HepG2 (cell line): ENCODE data around the gene ZNF813. TPM values are rescaled to one million over a fixed set of nuclear protein-coding genes. Genes with fewer than 3 reads are reported as not detected.

Experiments used
- ATAC-seq: fragments of 200-7000 bp; cut with Tn5 transposase; 3 replicates; pipeline ENCODE4 v1.9.1; 2020; ENCODE audit warnings: mild to moderate bottlenecking, moderate library complexity
- BruUV-seq: library from RNA; stranded (reverse); fragments of 400-500 nt; replicated peaks from 2 replicates; lab custom pipeline; 2021; lab: Mats Ljungman, UMichigan
- CTCF ChIA-PET: fragments of 300-600 bp; formaldehyde crosslinking; extraction: SDS; loops from one replicate; lab custom pipeline; 2021; ENCODE audit warnings: low total read pairs, inconsistent platforms, low intra/inter-chr PET ratio; lab: Yijun Ruan, JAX
- POLR2A ChIA-PET: fragments of 350-600 bp; sonication (Branson Sonifier 250); formaldehyde crosslinking; loops from one replicate; lab custom pipeline; 2020; ENCODE audit warnings: antibody characterized with exemption, inconsistent platforms; lab: Yijun Ruan, JAX
- DNase-seq: peaks from one replicate; pipeline ENCODE4 v3.0.0-alpha.2; 2015; ENCODE audit warnings: low spot score
- FAIRE-seq: peaks from 3 replicates; lab custom pipeline; 2011; peaks lifted over from hg19 to GRCh38; lab: Jason Lieb, UNC
- H2AFZ ChIP-seq: one replicate; pipeline ENCODE4 v1.6.1; 2011; ENCODE audit warnings: low read length, inconsistent platforms
- H3K27ac ChIP-seq: fragments of 300-600 bp; 3 replicates; pipeline ENCODE4 v1.8.0; 2011; ENCODE audit warnings: mixed run types, mild to moderate bottlenecking, mixed read lengths, low read length, inconsistent platforms; ENCODE audit not compliant: insufficient read depth; ENCODE audit errors: extremely low read length
- H3K27me3 ChIP-seq, 2 experiments: fragments of 200-600 bp in 1 of 2; 2 replicates in 1 of 2; 3 replicates in 1 of 2; pipeline versions ENCODE4 v1.6.0 to v1.8.0; 2011; ENCODE audit warnings: low read length in 2 of 2, mild to moderate bottlenecking in 2 of 2, moderate library complexity in 2 of 2, inconsistent platforms in 1 of 2; ENCODE audit not compliant: insufficient read depth in 2 of 2, control insufficient read depth in 1 of 2
- H3K36me3 ChIP-seq, 2 experiments: fragments of 200-600 bp in 1 of 2; replicated peaks in 1 of 2; 2 replicates in 1 of 2; 3 replicates in 1 of 2; pipeline versions ENCODE4 v1.5.1 to v1.8.0; 2011; ENCODE audit warnings: low read length in 2 of 2, inconsistent platforms in 1 of 2; ENCODE audit not compliant: insufficient read depth in 2 of 2, control insufficient read depth in 1 of 2
- H3K4me1 ChIP-seq: 2 replicates; pipeline ENCODE4 v1.5.1; 2012; ENCODE audit warnings: low read length, inconsistent platforms; ENCODE audit not compliant: insufficient read depth
- H3K4me2 ChIP-seq: 2 replicates; pipeline ENCODE4 v1.6.0; 2011; ENCODE audit warnings: low read depth, low read length, inconsistent platforms
- H3K4me3 ChIP-seq, 3 experiments: fragments of 200-600 bp in 1 of 3; sonication (generic), shearing (Covaris generic) in 1 of 3; replicated peaks in 1 of 3; 2 replicates each; pipeline ENCODE4 v1.5.1; 2011 to 2016; ENCODE audit warnings: low read length in 3 of 3, inconsistent platforms in 2 of 3, low read depth in 2 of 3, mild to moderate bottlenecking in 2 of 3, control low read depth in 1 of 3, mixed read lengths in 1 of 3; ENCODE audit not compliant: insufficient read depth in 1 of 3
- H3K79me2 ChIP-seq: one replicate; pipeline ENCODE4 v1.6.1; 2011; ENCODE audit warnings: low read length, inconsistent platforms; ENCODE audit not compliant: insufficient read depth
- H3K9ac ChIP-seq: 2 replicates; pipeline ENCODE4 v1.6.0; 2011; ENCODE audit warnings: mild to moderate bottlenecking, low read depth, low read length, inconsistent platforms; ENCODE audit not compliant: insufficient read depth
- H3K9me3 ChIP-seq: 2 replicates; pipeline ENCODE4 v1.5.1; 2012; ENCODE audit warnings: mild to moderate bottlenecking, low read length
- H4K20me1 ChIP-seq: 2 replicates; pipeline ENCODE4 v1.6.0; 2011; ENCODE audit warnings: inconsistent platforms, mild to moderate bottlenecking, low read length, moderate library complexity; ENCODE audit not compliant: insufficient read depth
- ATM ChIP-seq: fragments of 450-650 bp; IDR thresholded peaks from 2 replicates; pipeline ENCODE4 v1.7.1; 2017; ENCODE audit warnings: mild to moderate bottlenecking, borderline replicate concordance
- CHD4 ChIP-seq: fragments of 200-600 bp; sonication (generic); IDR thresholded peaks from 2 replicates; pipeline ENCODE4 v1.7.0; 2017; ENCODE audit warnings: mild to moderate bottlenecking, low read length, borderline replicate concordance
- CREM ChIP-seq, 2 experiments: sonication (generic) in 1 of 2; formaldehyde crosslinking in 1 of 2; IDR thresholded peaks; 2 replicates each; pipeline versions ENCODE4 v1.4.0 to v1.6.1; 2016 to 2020; ENCODE audit warnings: antibody characterized with exemption in 1 of 2, mild to moderate bottlenecking in 1 of 2, missing genetic modification reagents in 1 of 2
- GMEB1 ChIP-seq: sonication (generic); formaldehyde crosslinking; IDR thresholded peaks from 2 replicates; pipeline ENCODE4 v1.5.1; 2020; ENCODE audit warnings: missing genetic modification reagents, mild to moderate bottlenecking, borderline replicate concordance
- HMG20A ChIP-seq: IDR thresholded peaks from 2 replicates; pipeline ENCODE4 v1.6.1; 2016; ENCODE audit warnings: borderline replicate concordance
- HNF4A ChIP-seq: sonication (generic); formaldehyde crosslinking; IDR thresholded peaks from 2 replicates; pipeline ENCODE4 v1.4.0; 2020; ENCODE audit warnings: missing genetic modification reagents
- NFYC ChIP-seq: IDR thresholded peaks from 2 replicates; pipeline ENCODE4 v1.6.1; 2016; ENCODE audit warnings: missing genetic modification reagents, missing compliant biosample characterization
- NPAS2 ChIP-seq: sonication (generic); formaldehyde crosslinking; IDR thresholded peaks from 2 replicates; pipeline ENCODE4 v1.8.0; 2022; ENCODE audit warnings: mild to moderate bottlenecking, missing genetic modification reagents, borderline replicate concordance
- RFX5 ChIP-seq: IDR thresholded peaks from 2 replicates; pipeline ENCODE4 v1.6.1; 2011; ENCODE audit warnings: low read depth, low read length, improper control_type of control experiment
- THRA ChIP-seq: sonication (generic); formaldehyde crosslinking; IDR thresholded peaks from 2 replicates; pipeline ENCODE4 v1.4.0; 2020; ENCODE audit warnings: missing genetic modification reagents, borderline replicate concordance
- ZBTB14 ChIP-seq: sonication (generic); formaldehyde crosslinking; IDR thresholded peaks from 2 replicates; pipeline ENCODE4 v1.4.0; 2020; ENCODE audit warnings: missing genetic modification reagents
- ZNF230 ChIP-seq: sonication (generic); formaldehyde crosslinking; IDR thresholded peaks from 2 replicates; pipeline ENCODE4 v1.4.0; 2020; ENCODE audit warnings: mild to moderate bottlenecking, missing genetic modification reagents
- ZNF546 ChIP-seq: sonication (generic); formaldehyde crosslinking; conservative IDR thresholded peaks from 2 replicates; pipeline ENCODE4 v1.8.1; 2023; ENCODE audit warnings: mild to moderate bottlenecking, missing genetic modification reagents
- ZNF580 ChIP-seq: IDR thresholded peaks from 2 replicates; pipeline ENCODE4 v1.6.1; 2016; ENCODE audit warnings: low read depth, borderline replicate concordance
- ZNF747 ChIP-seq: sonication (generic); formaldehyde crosslinking; IDR thresholded peaks from 2 replicates; pipeline ENCODE4 v1.8.1; 2023; ENCODE audit warnings: missing genetic modification reagents, mild to moderate bottlenecking, borderline replicate concordance
- ZSCAN21 ChIP-seq: sonication (generic); formaldehyde crosslinking; IDR thresholded peaks from 2 replicates; pipeline ENCODE4 v1.8.0; 2022; ENCODE audit warnings: mild to moderate bottlenecking, missing genetic modification reagents, moderate library complexity, borderline replicate concordance
- WGBS: methylation state at CpG from one replicate; pipeline ENCODE4 v1.1.6; 2017; ENCODE audit warnings: low lambda C conversion rate; 5-methylcytosine and 5-hydroxymethylcytosine counted together
- in situ Hi-C: cut with HindIII; loops from 2 replicates; pipeline ENCODE4 v1.10.0; 2017; ENCODE audit warnings: low pct_unique_long_range_greater_than_20kb; ENCODE audit not compliant: extremely low pct_ligation_motif_present
- intact Hi-C: fragments of 100-400 bp; cut with micrococcal nuclease; formaldehyde crosslinking; loops from one replicate; pipeline ENCODE4 v1.10.0; 2022; ENCODE audit not compliant: unreplicated experiment
- polyA plus RNA-seq, 8 experiments: library from polyadenylated mRNA; depleted of rRNA in 3 of 8; stranded (reverse) in 7 of 8; unstranded in 1 of 8; fragments of >200 nt; fragmentation: Illumina TruSeq in 4 of 8; extraction: Trizol in 4 of 8; gene quantifications; 2 replicates each; pipeline versions ENCODE4 v1.2.1 to v1.2.3, GENCODE V29; 2011 to 2016; ENCODE audit warnings: low read depth in 4 of 8, missing spikeins in 1 of 8, mixed read lengths in 1 of 8; ENCODE audit not compliant: insufficient read depth in 1 of 8
- total RNA-seq, 5 experiments: library from RNA; depleted of rRNA; stranded (reverse); fragments of >200 nt; fragmentation: Illumina TruSeq; extraction: Trizol; gene quantifications; 2 replicates each; pipeline ENCODE4 v1.2.3, GENCODE V29; 2016; ENCODE audit warnings: low read depth in 1 of 5

ZNF813 gene
- total and polyA plus RNA-seq, 2 of the 13 experiments (the other 11 are each of a cell fraction or from before 2014, with no cell fraction given): 2.1 to 8.9 TPM

- TF ChIP-seq ZNF747 (CRISPR knock-in tag) (no peak), HMG20A (CRISPR knock-in tag) (no peak), ATM (no peak), CHD4 (no peak), GMEB1 (CRISPR knock-in tag) (no peak), THRA (CRISPR knock-in tag) (no peak), HNF4A (CRISPR knock-in tag) (no peak)
- TF ChIP-seq, all 625 proteins: peak for 3
These were observed 41.9 kb downstream of the ZNF813 start (continued) for GRCh38 chr19:53509443-53509842.

GRCh38 chr19:53509845-53510244 lies 42.3 kb downstream of the ZNF813 start:
- Histone ChIP-seq H4K20me1 (no peaks in the 10 kb centered on the region), H3K4me1 (peaks cover 64% of the 10 kb centered on the region), H3K9me3 (no peaks in the 10 kb centered on the region), H3K4me3 (no peak overlapping the region), H3K27me3 (no peaks in the 10 kb centered on the region), H2AFZ (no peak overlapping the region), H3K79me2 (peaks cover 2% of the 10 kb centered on the region), H3K9ac (no peak overlapping the region), H3K4me2 (no peak overlapping the region), H3K27ac (peak overlapping the region; percentile 96), H3K36me3 (no peaks in the 10 kb centered on the region)
- POLR2A ChIA-PET: interaction anchor here (1.5 kb wide), 1 partner anchor 11 kb away, joined by 5 read pairs; no protein-coding TSS in a partner anchor
- CTCF ChIA-PET: no interaction called here
- intact Hi-C loops: loop anchor here (2.0 kb wide), 1 partner anchor 79 kb away; the partner anchor contains the start of gene ZNF761
- ATAC-seq: no peak
- 92% methylated on average over 5 of the region's 5 CpGs for WGBS
- no peak for FAIRE-seq
- BruUV-seq: no TSS peak
- no peak for DNase-seq
- in situ Hi-C loops: loop anchor here (5.0 kb wide), 1 partner anchor 83 kb away; no protein-coding TSS in a partner anchor
- TF ChIP-seq ZSCAN21 (CRISPR knock-in tag) (no peak), NPAS2 (no peak), RFX5 (no peak), NFYC (CRISPR knock-in tag) (no peak), CREM (IDR thresholded peaks at IDR 0.05) (no peak), CREM (CRISPR knock-in tag; IDR thresholded peaks at IDR 0.05) (no peak), ZNF580 (CRISPR knock-in tag) (no peak), ZBTB14 (CRISPR knock-in tag) (no peak), ZNF546 (CRISPR knock-in tag) (no peak), ZNF230 (CRISPR knock-in tag) (no peak)
